Neural cell (in vitro differentiated cells): Measurements from ENCODE around the gene SFMBT2. TPM values are rescaled to one million over a fixed set of nuclear protein-coding genes. Genes with fewer than 3 reads are reported as not detected.
"Not testable (repeated sequence)": the region's sequence is repeated elsewhere in the genome, so short reads cannot be mapped to it uniquely, and the experiment has no call there.

Experiments
- H2AFZ ChIP-seq: fragments of 200-600, 300-800 bp; sonication (generic), shearing (Covaris generic); 2 replicates; pipeline ENCODE4 v1.6.0; 2014; ENCODE audit warnings: low read depth, mild to moderate bottlenecking, antibody characterized with exemption, low read length, moderate library complexity
- H3F3A ChIP-seq: fragments of 200-600 bp; shearing (Covaris generic); 2 replicates; pipeline ENCODE4 v1.6.1; 2016; ENCODE audit warnings: mild to moderate bottlenecking, moderate library complexity, mixed read lengths, antibody characterized with exemption, low read length; ENCODE audit not compliant: insufficient read depth, poor library complexity, severe bottlenecking
- H3K27ac ChIP-seq: fragments of 200-600, 300-800 bp; sonication (generic), shearing (Covaris generic); 2 replicates; pipeline ENCODE4 v1.5.1; 2014; ENCODE audit warnings: mild to moderate bottlenecking, low read length, moderate library complexity
- H3K27me3 ChIP-seq: fragments of 300-800, 200-600 bp; sonication (generic), shearing (Covaris generic); 2 replicates; pipeline ENCODE4 v1.6.0; 2014; ENCODE audit warnings: mild to moderate bottlenecking, low read depth, low read length, moderate library complexity; ENCODE audit not compliant: insufficient read depth
- H3K36me3 ChIP-seq: fragments of 300-800, 200-600 bp; sonication (generic), shearing (Covaris generic); 2 replicates; pipeline ENCODE4 v1.5.1; 2014; ENCODE audit warnings: mild to moderate bottlenecking, antibody characterized with exemption, low read length, moderate library complexity; ENCODE audit not compliant: insufficient read depth
- H3K4me2 ChIP-seq: fragments of 300-800, 200-600 bp; sonication (generic), shearing (Covaris generic); 2 replicates; pipeline ENCODE4 v1.6.0; 2014; ENCODE audit warnings: mild to moderate bottlenecking, low read length
- H3K4me3 ChIP-seq: fragments of 300-800, 200-600 bp; sonication (generic), shearing (Covaris generic); 2 replicates; pipeline ENCODE4 v1.5.1; 2014; ENCODE audit warnings: mild to moderate bottlenecking, low read length, moderate library complexity
- H3K79me2 ChIP-seq: fragments of 200-600 bp; shearing (Covaris generic); replicated peaks from 2 replicates; pipeline ENCODE4 v1.6.0; 2014; ENCODE audit warnings: mild to moderate bottlenecking, low read length, moderate library complexity; ENCODE audit not compliant: insufficient read depth
- H3K9ac ChIP-seq: fragments of 300-800, 200-600 bp; sonication (generic), shearing (Covaris generic); 2 replicates; pipeline ENCODE4 v1.6.1; 2016; ENCODE audit warnings: mild to moderate bottlenecking, low read length, mixed read lengths
- H3K9me2 ChIP-seq: fragments of 200-600 bp; shearing (Covaris generic); 2 replicates; pipeline ENCODE4 v1.6.1; 2016; ENCODE audit warnings: mild to moderate bottlenecking, low read length, mixed read lengths; ENCODE audit not compliant: insufficient read depth
- H3K9me3 ChIP-seq: fragments of 200-600, 300-800 bp; sonication (generic), shearing (Covaris generic); 2 replicates; pipeline ENCODE4 v1.6.1; 2016; ENCODE audit warnings: mild to moderate bottlenecking, mixed run types, low read length, moderate library complexity, mixed read lengths
- H4K20me1 ChIP-seq: fragments of 200-600 bp; shearing (Covaris generic); 2 replicates; pipeline ENCODE4 v1.6.1; 2016; ENCODE audit warnings: mild to moderate bottlenecking, mixed run types; ENCODE audit not compliant: insufficient read depth
- CTCF ChIP-seq: fragments of 450-650 bp; IDR thresholded peaks from 2 replicates; pipeline ENCODE4 v1.5.1; 2014; ENCODE audit warnings: antibody characterized with exemption, mild to moderate bottlenecking, moderate library complexity; ENCODE audit not compliant: poor library complexity, severe bottlenecking
- EP300 ChIP-seq: fragments of 450-650 bp; conservative IDR thresholded peaks from 2 replicates; pipeline ENCODE4 v1.6.1; 2014; ENCODE audit warnings: antibody characterized with exemption, mild to moderate bottlenecking, moderate library complexity; ENCODE audit not compliant: poor library complexity, severe bottlenecking
- EZH2 ChIP-seq: fragments of 200-600, 300-800 bp; shearing (Covaris generic), sonication (generic); IDR thresholded peaks from 2 replicates; pipeline ENCODE4 v1.6.1; 2014; ENCODE audit warnings: antibody characterized with exemption, low read length, borderline replicate concordance, mild to moderate bottlenecking; ENCODE audit not compliant: insufficient read depth, poor library complexity, severe bottlenecking
- MXI1 ChIP-seq: fragments of 450-650 bp; conservative IDR thresholded peaks from 2 replicates; pipeline ENCODE4 v1.6.1; 2014; ENCODE audit warnings: antibody characterized with exemption, mild to moderate bottlenecking; ENCODE audit not compliant: poor library complexity, severe bottlenecking
- POLR2AphosphoS5 ChIP-seq: IDR thresholded peaks from 2 replicates; pipeline ENCODE4 v1.6.1; 2012
- RAD21 ChIP-seq: fragments of 450-650 bp; conservative IDR thresholded peaks from 2 replicates; pipeline ENCODE4 v1.6.1; 2014; ENCODE audit warnings: antibody characterized with exemption, mild to moderate bottlenecking, moderate library complexity
- REST ChIP-seq: IDR thresholded peaks from 2 replicates; pipeline ENCODE4 v1.6.1; 2012; ENCODE audit warnings: borderline replicate concordance
- SMC3 ChIP-seq: fragments of 450-650 bp; conservative IDR thresholded peaks from 2 replicates; pipeline ENCODE4 v1.6.1; 2014; ENCODE audit warnings: antibody characterized with exemption, mild to moderate bottlenecking, moderate library complexity; ENCODE audit not compliant: poor library complexity
- TAF1 ChIP-seq: IDR thresholded peaks from 2 replicates; pipeline ENCODE4 v1.6.1; 2012; ENCODE audit warnings: low read depth
- polyA plus RNA-seq: library from polyadenylated mRNA; depleted of rRNA; stranded (reverse); fragments of >200 nt; gene quantifications from 2 replicates; pipeline ENCODE4 v1.2.3, GENCODE V29; 2014

SFMBT2 gene
- polyA plus RNA-seq, 1 donor from 2014 or later = 1.3 TPM

GRCh38 chr10:7315906-7316305 lies 94.9 kb downstream of the SFMBT2 start:
- H3K9me3 ChIP-seq = no peaks in the 10 kb centered on the region
- no peaks in the 10 kb centered on the region for H3K27me3 ChIP-seq
- H3K4me3 ChIP-seq = no peak overlapping the region
- no peaks in the 10 kb centered on the region for H4K20me1 ChIP-seq
- H3K27ac ChIP-seq = no peak overlapping the region
- no peaks in the 10 kb centered on the region for H3F3A ChIP-seq
- no peaks in the 10 kb centered on the region for H3K36me3 ChIP-seq
- no peak overlapping the region for H3K4me2 ChIP-seq
- no peaks in the 10 kb centered on the region for H3K79me2 ChIP-seq
- no peaks in the 10 kb centered on the region for H3K9me2 ChIP-seq
- no peak overlapping the region for H3K9ac ChIP-seq
- no peak overlapping the region for H2AFZ ChIP-seq
- TF ChIP-seq TAF1 = no peak
- TF ChIP-seq RAD21 = no peak
- no peak for TF ChIP-seq SMC3
- no peak for TF ChIP-seq REST
- no peak for TF ChIP-seq MXI1
- no peak for TF ChIP-seq CTCF
- no peak for TF ChIP-seq EZH2
- no peak for TF ChIP-seq EP300
- TF ChIP-seq POLR2AphosphoS5 = no peak

- no peaks in the 10 kb centered on the region for H4K20me1 ChIP-seq
- H3K36me3 ChIP-seq = no peaks in the 10 kb centered on the region
- no peaks in the 10 kb centered on the region for H3K9me3 ChIP-seq
- no peak overlapping the region for H3K4me3 ChIP-seq
- no peak overlapping the region for H2AFZ ChIP-seq
- H3K9me2 ChIP-seq = no peaks in the 10 kb centered on the region
- H3K79me2 ChIP-seq = no peaks in the 10 kb centered on the region
- H3K4me2 ChIP-seq = no peak overlapping the region
- H3K9ac ChIP-seq = no peak overlapping the region
- H3F3A ChIP-seq = no peaks in the 10 kb centered on the region
- no peak overlapping the region for H3K27ac ChIP-seq
- no peak for TF ChIP-seq POLR2AphosphoS5
- no peak for TF ChIP-seq SMC3
- H3K27me3 ChIP-seq = no peaks in the 10 kb centered on the region
Observed at GRCh38 chr10:7314170-7314569, 96.7 kb downstream of the SFMBT2 start.

GRCh38 chr10:7312488-7312857 lies 98.4 kb downstream of the SFMBT2 start:
- Histone ChIP-seq H3K4me3 (no peak overlapping the region), H3K4me2 (no peak overlapping the region)

GRCh38 chr10:7311850-7312487 lies 98.9 kb downstream of the SFMBT2 start:
- H3K27ac ChIP-seq = not testable (repeated sequence)

More at GRCh38 chr10:7312488-7312857, 98.4 kb downstream of the SFMBT2 start:
- H3K27ac ChIP-seq = no peak overlapping the region
- H3K27me3 ChIP-seq = no peaks in the 10 kb centered on the region
- no peaks in the 10 kb centered on the region for H3K36me3 ChIP-seq
- H2AFZ ChIP-seq = no peak overlapping the region
- H3K9ac ChIP-seq = no peak overlapping the region
- no peaks in the 10 kb centered on the region for H3K9me2 ChIP-seq
- no peaks in the 10 kb centered on the region for H3K9me3 ChIP-seq
- H4K20me1 ChIP-seq = no peaks in the 10 kb centered on the region
- TF ChIP-seq POLR2AphosphoS5 = no peak
- H3K79me2 ChIP-seq = no peaks in the 10 kb centered on the region
- H3F3A ChIP-seq = no peaks in the 10 kb centered on the region

More at GRCh38 chr10:7311850-7312487, 98.9 kb downstream of the SFMBT2 start:
- H4K20me1 ChIP-seq, H2AFZ ChIP-seq, H3K9ac ChIP-seq, H3K4me2 ChIP-seq, H3K36me3 ChIP-seq, H3K9me3 ChIP-seq, H3K4me3 ChIP-seq, H3K9me2 ChIP-seq, H3F3A ChIP-seq, H3K79me2 ChIP-seq, H3K27me3 ChIP-seq: not testable (repeated sequence)
